Mesenteric fat pad (tissue), 1 donor: ENCODE results near the gene TBC1D4. TPM values are rescaled to one million over a fixed set of nuclear protein-coding genes. Genes with fewer than 3 reads are reported as not detected.
"Not testable (repeated sequence)": the region's sequence is repeated elsewhere in the genome, so short reads cannot be mapped to it uniquely, and the experiment has no call there.

Experiments
- DNase-seq: peaks from one replicate; pipeline ENCODE4 v3.0.0-alpha.2; 2020; ENCODE audit warnings: low spot score
- total RNA-seq: library from RNA; stranded (reverse); fragmentation: NEBNext Ultra II Directional; extraction: Animal tissue kit (Norgen Biotek cat#: 25700); gene quantifications from one replicate; pipeline ENCODE4 v1.2.1, GENCODE V29; 2021
- donor health status: DM: yes; HTN: yes; CAD: no.

Gene TBC1D4
- total RNA-seq, 1 donor from 2014 or later, result 44.5 TPM

- DNase-seq, result no peak
Measured at GRCh38 chr13:75329097-75329496, 152.9 kb downstream of the TBC1D4 start.

- DNase-seq, result no peak
Measured at GRCh38 chr13:75327135-75327510, 154.8 kb downstream of the TBC1D4 start.

DNA sequence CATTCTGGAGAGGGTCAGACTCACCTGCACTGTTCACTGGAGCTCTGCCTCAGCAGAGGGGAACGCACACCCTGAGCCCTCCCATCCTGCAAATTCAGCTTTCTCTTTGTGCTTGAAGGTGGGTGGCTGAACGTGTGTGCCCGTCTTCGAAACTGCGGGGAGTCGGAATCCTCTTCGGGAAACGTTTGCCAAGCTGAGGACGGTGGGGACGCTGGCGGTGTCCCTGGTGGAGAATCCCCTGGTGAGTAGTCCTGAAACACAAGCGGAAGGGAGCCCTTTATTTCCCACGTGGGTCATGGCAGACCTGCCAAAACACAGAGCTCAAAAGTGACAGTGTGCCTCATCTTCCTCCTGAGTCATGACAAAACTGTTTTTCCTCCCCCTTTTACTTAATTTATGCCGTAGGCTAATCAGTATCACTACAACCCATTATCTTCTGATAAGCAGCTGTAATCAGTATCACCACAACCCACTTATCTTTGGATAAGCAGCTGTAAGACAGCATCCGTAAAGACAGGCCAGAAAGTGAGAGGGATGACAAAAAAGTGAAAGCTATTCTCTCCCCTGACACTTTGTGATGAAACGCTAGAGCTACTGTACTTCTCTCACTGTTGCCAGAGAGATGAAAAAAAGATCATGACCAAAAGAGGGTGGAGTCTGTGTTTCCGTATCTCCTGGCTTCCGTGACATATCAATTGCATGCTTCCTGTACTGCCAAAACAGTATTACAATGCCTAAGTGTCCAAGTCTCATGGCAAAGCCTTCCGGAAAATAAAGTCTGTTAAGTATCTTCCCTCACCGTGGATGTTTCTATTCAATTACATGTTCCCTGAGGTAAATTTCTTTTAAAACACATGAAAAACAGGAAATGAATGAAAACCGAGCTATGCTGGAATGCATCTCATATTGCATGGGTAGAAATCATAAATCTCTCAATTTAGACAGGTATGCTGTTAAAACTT is 155.5 kb downstream of the TBC1D4 start:
- no peak for DNase-seq

- no peak for DNase-seq
Measured at GRCh38 chr13:75325711-75326110, 156.3 kb downstream of the TBC1D4 start.

- no peak for DNase-seq
Measured at GRCh38 chr13:75324413-75324940, 157.5 kb downstream of the TBC1D4 start.

GRCh38 chr13:75321084-75321483 is 160.9 kb downstream of the TBC1D4 start:
- no peak for DNase-seq

- DNase-seq, result no peak
Measured at GRCh38 chr13:75319254-75319653, 162.7 kb downstream of the TBC1D4 start.

DNA sequence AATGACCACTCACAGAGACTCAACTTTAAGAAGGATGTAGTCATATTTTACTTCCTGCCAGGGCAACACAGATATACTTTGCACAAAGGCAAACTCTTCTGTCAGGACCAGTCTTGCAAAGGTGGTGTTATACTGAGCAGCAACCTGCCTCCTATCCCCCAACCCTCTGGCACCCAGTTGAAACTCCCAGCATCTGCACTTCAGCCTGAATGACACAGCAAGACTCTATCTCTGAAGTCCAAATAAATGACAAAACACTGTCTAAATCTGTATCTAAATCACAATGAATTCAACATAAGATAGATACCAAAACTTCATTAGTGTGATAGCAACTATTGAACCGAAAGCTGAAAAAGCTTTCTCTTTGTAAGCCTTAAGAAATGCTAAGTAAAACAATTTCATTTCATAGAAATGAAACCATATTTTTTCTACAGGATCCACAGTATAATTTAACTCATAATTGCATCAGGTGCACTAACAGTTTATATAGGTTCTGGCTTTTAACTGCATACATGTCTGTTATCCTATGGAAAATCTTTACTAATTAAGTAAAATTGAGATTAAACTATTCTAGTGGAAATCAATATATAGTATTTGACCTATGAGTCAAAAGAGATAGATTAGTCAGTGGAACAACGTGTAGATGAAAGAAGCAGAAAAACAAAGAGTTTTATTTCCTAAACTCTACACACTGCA is 163.7 kb downstream of the TBC1D4 start:
- no peak for DNase-seq

GRCh38 chr13:75316427-75316826 is 165.5 kb downstream of the TBC1D4 start:
- DNase-seq, result no peak

DNA sequence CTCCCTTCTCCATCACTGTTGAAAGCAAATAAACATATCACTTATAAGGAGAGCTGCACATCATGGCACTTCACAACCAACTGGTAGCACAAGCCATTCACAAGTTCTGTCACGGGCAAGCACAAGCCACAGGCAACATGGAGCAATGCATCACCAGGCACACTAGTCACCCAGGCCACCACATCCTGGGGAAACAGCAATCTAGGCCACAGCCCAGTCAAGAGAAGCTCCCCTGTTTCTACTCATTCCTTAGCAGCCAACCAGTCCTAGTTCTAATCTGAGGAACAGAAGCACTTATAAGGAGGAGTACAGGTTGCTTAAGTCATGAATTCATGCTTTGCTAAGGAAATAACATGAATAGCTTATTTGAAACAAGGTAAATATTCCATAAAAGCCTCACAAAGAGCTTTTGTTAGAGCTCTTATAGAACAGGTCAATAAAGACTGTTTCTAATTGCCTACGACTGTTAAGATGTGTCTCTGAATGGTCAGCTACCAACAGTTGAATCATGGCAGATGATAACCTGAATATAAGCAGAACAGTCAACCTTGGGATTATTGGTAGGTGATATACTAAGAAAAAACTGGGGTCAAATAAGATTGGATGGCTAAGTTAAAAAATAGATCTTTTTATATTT is 169.0 kb downstream of the TBC1D4 start:
- no peak for DNase-seq

DNA sequence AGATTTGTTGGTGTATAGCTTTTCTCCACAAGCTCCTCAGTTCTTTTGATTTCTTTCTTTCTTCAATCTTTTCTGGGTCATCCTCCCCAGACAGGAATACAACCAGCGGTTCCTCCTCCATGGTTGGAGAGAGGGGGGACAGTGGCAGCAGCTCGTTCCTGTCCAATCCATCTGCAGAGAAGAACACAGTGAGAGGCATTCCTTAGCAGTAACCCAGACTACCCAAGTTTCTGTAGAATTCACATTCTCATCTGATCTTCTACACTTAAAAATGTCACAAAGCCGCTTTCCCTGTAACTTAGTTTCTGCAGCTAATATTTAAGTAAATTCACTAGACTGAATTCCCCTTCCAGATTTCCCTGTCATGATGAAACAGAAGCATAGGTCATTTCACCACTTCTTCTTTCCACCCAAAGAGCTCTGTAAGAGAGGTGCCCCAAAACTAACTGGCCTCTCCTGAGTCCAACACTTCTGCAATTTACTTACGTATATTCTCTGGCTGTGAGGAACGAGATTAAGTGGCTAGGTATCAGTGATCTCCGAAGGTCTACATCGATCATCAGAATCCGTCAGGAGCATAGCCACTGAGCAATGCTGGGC is 171.9 kb downstream of the TBC1D4 start:
- DNase-seq, result no peak

GRCh38 chr13:75308222-75308621 is 173.7 kb downstream of the TBC1D4 start:
- no peak for DNase-seq

DNA sequence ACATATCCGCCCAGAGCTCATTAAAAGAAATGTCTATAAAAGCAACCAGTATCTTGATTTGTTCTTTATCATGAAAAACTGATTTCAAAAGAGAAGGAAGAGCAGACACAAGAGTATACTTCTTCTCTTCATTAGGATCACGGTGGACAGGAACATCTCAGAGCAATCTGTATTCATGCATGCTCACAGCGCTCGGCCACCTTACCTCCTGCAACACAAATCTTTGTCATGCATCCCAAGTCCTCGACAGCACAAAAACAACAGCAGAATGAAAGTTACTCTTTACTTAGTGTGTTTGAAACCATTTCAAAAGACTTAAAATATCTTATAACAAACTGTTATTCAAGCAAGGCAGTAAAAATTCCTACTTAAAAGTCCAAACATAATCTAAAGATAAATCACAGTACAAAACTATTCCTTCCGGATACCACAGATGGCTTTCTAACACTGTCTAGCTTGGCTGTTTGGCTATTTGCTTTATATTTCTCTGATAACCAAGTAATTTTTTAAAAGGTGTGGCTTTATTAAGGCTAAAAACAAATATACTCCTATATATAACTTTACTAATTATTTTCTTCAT is 174.5 kb downstream of the TBC1D4 start:
- DNase-seq, result no peak

GRCh38 chr13:75306967-75307366 is 175.0 kb downstream of the TBC1D4 start:
- not testable (repeated sequence) for DNase-seq

DNA sequence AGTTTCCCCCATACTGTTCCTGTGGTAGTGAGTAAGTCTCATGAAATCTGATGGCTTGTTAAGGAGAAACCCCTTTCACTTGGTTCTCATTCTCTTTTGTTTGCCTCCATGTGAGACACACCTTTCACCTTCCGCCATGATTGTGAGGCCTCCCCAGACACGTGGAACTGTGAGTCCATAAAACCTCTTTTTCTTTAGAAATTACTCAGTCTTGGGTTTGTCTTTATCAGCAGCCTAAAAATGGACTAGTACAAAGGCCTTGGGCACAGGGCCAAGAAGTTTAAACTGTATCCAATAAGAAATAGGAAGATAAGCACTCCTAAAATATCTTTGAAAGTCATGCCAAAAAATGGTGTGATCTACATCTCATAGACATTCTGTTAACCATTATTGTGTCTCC is 176.9 kb downstream of the TBC1D4 start:
- no peak for DNase-seq

GRCh38 chr13:75303263-75303662 is 178.7 kb downstream of the TBC1D4 start:
- no peak for DNase-seq

DNA sequence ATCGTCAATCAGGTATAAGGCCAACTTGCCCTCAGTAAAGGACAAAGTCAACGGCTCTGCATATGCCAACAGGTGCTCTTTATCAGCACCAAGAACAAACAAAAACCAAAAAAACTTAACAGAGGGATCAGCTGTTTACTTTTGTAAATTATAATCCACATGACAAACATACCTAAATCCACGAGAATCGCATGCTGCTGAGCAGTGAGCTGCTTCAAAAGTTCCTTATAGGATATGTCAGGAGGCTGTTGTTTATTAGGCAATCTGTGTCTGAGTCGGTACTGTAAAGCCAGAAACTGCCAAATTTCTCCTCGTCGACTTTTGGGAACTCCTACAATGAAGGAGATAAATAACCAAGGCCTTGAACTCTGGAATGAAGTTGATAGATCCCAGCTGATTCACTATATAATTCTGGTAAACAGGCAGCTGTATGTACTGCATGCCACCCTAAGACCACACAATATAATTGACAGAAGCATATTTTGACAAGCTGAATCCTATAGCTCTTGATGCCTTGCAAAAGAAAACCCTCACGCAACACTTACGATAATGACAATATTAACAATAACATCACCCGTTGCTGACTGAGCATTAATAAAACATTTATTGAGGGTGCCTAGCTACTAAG is 179.8 kb downstream of the TBC1D4 start:
- DNase-seq, result no peak

DNA sequence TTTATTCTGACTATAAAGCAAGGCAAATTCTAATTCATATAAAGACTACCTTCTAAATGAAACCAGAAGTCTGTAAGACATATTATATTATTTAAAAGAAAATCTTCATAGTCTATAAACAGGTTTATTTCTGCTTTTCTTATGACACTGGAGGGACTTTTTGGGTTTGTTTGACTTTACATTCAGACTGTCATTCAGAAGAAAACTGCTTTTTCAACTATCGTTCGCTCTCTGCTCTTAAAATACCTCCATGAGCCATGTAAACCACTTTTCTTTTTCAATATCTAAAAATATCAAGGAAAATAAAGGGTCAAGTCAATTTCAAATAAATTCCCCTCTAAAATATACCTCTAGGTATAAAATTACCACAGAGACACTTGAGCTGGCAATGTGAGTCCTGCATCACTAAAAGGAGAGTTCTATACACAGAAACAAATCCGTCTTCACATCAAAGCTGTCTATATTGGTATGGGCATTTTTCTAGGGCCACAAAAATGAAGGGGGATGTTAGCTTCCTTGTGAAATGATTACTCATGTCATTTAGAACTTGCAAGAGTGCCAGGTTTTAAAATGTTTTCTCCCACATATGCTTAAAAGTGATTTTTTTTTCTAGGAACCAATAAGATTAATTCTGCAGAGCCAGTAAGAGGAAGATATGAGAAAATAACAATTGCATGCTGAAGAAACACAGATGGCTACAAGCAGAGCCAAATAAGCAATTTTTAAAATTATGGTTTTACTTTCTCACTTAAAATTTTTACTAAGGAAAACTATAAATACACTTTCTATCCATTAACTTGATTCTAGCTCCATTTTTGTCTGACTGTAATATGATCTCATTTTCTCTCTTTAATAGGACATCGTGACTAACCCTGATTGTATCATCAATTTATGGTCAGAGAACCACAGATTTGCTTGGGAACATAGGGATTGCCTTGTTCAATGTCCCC is 181.8 kb downstream of the TBC1D4 start:
- no peak for DNase-seq

DNA sequence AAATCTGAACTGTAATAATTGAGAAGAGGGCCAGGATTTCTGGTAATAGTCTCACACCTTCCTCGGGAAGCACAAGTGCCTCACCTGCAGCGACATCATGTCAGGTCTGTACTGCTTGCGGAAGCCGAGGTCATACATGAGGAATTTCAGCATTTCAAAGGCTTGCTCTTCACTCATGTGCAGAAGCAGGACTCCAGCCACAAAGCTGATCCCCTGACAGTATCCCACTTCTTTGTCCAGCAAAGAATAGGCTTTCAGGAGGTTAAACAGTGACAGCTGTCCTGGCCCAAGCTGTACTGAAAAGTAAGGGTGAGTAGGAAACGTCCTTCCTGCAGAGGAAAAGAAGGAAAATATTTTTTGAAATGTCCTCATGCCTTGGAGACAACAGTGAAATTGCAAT is 182.7 kb downstream of the TBC1D4 start:
- no peak for DNase-seq
